GM13977 (cell line): ENCODE measurements around the gene NTHL1.

Source experiments
- DNase-seq: peaks from one replicate; pipeline ENCODE4 v3.0.0; 2012; ENCODE audit warnings: low spot score
- CTCF ChIP-seq: IDR thresholded peaks from 2 replicates; pipeline ENCODE4 v1.5.1; 2012; ENCODE audit warnings: mild to moderate bottlenecking, control low read depth; ENCODE audit not compliant: insufficient read depth; ENCODE audit errors: extremely low read depth, missing control alignments
- in situ Hi-C: fragments of 300-500 bp; cut with MboI; formaldehyde crosslinking; loops from one replicate; pipeline ENCODE4 v1.12.0; 2022; ENCODE audit warnings: low sequenced_read_pairs, low pct_unique_long_range_greater_than_20kb, mixed read lengths, inconsistent platforms; ENCODE audit not compliant: unreplicated experiment

Gene NTHL1

GRCh38 chr16:2038382-2039231 is 9.0 kb downstream of the NTHL1 start:
- no peak for TF ChIP-seq CTCF
- in situ Hi-C loops = no loop called here
- no peak for DNase-seq

- TF ChIP-seq CTCF = no peak
- DNase-seq = no peak
- in situ Hi-C loops = no loop called here
These were observed 9.8 kb downstream of the NTHL1 start for GRCh38 chr16:2037647-2038381.

GRCh38 chr16:2037115-2037514 is 10.5 kb downstream of the NTHL1 start:
- TF ChIP-seq CTCF = no peak
- DNase-seq = no peak
- in situ Hi-C loops = no loop called here

GRCh38 chr16:2036200-2036966 is 11.3 kb downstream of the NTHL1 start:
- TF ChIP-seq CTCF = no peak
- DNase-seq = no peak
- in situ Hi-C loops = no loop called here

DNA sequence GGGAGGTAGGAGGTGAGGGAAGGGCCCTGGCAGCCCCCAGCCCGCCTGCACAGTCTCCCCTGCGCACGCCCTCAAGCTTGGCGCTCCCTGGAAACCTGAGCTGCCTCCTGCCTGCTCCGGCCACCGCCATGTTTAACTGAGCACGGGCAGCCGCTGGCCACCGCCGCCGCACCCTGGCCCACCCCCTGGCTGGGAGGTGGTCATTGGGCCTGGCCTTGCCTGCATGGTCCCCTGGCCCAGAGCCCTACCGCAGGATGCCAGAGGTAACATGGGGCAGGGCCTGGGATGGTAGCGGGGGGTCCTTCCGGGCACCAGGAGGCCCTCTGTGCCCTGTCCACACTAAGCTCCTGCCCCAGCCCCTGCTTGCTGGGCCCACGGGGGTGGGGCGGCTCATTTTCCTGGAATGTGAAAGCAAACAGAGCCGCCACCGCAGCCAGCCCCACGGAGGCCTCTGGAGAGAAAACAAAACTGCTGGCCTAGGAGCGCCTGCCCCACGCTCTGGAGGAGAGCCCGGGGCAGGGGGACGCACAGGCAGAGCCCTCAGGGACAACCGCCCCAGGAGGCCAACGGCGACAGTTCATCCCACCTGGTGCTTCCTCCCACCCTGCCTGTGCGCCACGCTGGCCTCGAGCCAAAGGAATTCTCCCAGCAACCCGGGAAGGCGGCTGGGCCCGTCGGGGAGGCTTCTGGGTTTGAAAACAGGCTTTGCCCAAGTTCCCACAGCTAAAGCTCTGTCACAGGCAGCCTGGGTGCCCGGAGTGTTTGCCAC is 12.0 kb downstream of the NTHL1 start:
- DNase-seq = no peak
- in situ Hi-C loops = no loop called here
- no peak for TF ChIP-seq CTCF
